ENCODE measurements around the gene PHKB. TPM values are rescaled to one million over a fixed set of nuclear protein-coding genes. Genes with fewer than 3 reads are reported as not detected.
A peak's percentile ranks its signal among the peaks of the same experiment; 100 is the strongest.

Gene PHKB
- 74.9 and 109 TPM in 2 replicates for total RNA-seq (ENCODE audit: low replicate concordance)

DNA sequence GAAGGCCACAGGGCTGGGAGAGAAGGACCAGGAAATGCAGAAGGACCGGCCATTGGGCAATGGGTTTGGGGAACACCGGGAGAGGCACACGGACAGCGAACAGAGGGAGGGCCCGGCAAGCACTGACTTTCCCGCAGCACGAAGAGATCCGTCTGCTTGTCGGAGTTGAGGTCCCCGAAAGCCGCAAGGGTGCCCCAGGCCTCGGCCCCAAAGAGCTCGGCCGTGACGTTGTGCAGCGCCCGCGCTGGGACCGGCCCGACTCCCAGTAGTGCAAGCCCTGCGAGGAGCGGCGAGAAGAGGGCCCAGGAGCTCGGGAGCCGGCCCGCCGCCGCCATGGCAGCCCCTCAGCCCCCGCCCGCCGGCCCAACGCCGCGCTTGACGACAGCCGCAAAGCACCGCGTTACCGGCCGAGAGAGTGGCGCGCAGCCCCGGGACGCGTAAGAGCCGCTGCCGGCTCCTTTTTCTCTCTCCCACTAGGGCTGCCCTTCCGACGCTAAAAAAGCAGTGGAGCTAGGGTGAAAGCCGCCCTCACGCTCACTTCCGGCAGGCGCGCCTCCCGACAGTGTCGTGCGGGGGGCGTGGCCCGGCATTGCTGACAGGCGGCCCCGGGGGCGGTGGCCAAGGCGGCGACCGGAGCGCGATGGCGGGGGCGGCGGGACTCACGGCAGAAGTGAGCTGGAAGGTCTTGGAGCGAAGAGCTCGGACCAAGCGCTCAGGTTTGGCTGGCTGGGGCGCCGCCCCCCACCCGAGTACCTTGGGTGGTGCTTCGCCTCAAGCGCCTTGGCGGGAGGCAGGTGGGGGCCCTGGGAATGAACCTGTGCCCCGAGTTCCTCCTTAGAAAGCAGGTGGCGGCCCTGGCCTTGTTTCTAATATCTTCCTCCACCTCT lies at the start of gene PHKB, which contains the start of gene ITFG1:
Gene PHKB (plus strand): TSS at position 621 of the 887 bp plus-strand sequence. CDS start 20 bp downstream, at position 641.
Gene ITFG1 (minus strand): TSS at position 353 of the 887 bp plus-strand sequence. CDS start 18 bp downstream, at position 335.
- Histone ChIP-seq H3K4me3 (peak within 1 kb of the TSS; percentile 82), H3K79me2 (ENCODE audit: low read depth) (peaks cover 60% of the 10 kb centered on the region), H3K36me3 (peaks cover 5% of the 10 kb centered on the region), H3K27me3 (no peaks in the 10 kb centered on the region), H3F3A (ENCODE audit: low read depth) (peaks cover 22% of the 10 kb centered on the region), H2AFZ (replicated peaks) (peak within 1 kb of the TSS; percentile 91), H4K20me1 (ENCODE audit: low read depth) (peaks cover 6% of the 10 kb centered on the region), H3K4me2 (peak within 1 kb of the TSS; percentile 80), H3K9me3 (ENCODE audit: low read depth) (no peaks in the 10 kb centered on the region), H3K4me1 (peaks cover 33% of the 10 kb centered on the region), H3K27ac (peak within 1 kb of the TSS; percentile 100), H3K9ac (peak within 1 kb of the TSS; percentile 94)
- no peaks in the 10 kb centered on the region for H3K9me3 Mint-ChIP-seq
- H3K27ac Mint-ChIP-seq: peak within 1 kb of the TSS; percentile 97
- H3K4me1 Mint-ChIP-seq: peaks cover 34% of the 10 kb centered on the region
- H3K4me3 Mint-ChIP-seq: peak within 1 kb of the TSS; percentile 99
- H3K36me3 Mint-ChIP-seq: peaks cover 2% of the 10 kb centered on the region
- H3K27me3 Mint-ChIP-seq (ENCODE audit: insufficient read depth, low read depth): peaks cover 2% of the 10 kb centered on the region
- TF ChIP-seq, protein P1, sequence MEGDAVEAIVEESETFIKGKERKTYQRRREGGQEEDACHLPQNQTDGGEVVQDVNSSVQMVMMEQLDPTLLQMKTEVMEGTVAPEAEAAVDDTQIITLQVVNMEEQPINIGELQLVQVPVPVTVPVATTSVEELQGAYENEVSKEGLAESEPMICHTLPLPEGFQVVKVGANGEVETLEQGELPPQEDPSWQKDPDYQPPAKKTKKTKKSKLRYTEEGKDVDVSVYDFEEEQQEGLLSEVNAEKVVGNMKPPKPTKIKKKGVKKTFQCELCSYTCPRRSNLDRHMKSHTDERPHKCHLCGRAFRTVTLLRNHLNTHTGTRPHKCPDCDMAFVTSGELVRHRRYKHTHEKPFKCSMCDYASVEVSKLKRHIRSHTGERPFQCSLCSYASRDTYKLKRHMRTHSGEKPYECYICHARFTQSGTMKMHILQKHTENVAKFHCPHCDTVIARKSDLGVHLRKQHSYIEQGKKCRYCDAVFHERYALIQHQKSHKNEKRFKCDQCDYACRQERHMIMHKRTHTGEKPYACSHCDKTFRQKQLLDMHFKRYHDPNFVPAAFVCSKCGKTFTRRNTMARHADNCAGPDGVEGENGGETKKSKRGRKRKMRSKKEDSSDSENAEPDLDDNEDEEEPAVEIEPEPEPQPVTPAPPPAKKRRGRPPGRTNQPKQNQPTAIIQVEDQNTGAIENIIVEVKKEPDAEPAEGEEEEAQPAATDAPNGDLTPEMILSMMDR (IDR thresholded peaks at IDR 0.05): no peak
- no peak for TF ChIP-seq EZH2 (IDR thresholded peaks at IDR 0.05)
- TF ChIP-seq EZH2phosphoT487 (IDR thresholded peaks at IDR 0.05): no peak
- peak; percentile 96 for DNase-seq (ENCODE audit: low spot score)

DNA sequence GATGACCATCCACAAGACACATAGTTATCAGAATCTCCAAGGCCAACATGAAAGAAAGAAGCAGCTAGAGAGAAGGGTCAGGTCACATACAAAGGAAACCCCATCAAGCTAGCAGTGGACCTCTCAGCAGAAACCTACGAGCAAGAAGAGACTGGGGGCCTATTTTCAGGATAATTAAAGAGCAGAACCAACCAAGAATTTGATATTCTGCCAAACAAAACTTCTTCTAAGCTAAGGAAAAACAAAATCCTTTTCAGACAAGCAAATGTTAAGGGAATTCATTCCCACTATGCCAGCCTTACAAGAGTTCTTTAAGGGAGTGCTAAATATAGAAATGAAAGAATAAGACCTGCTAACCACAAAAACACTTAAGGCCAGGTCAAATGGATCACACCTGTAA lies 48.1 kb upstream of the PHKB start:
- peaks cover 3% of the 10 kb centered on the region for H3K27me3 Mint-ChIP-seq (ENCODE audit: insufficient read depth, low read depth)
- Histone ChIP-seq H3K36me3 (peaks cover under 1% of the 10 kb centered on the region), H3K79me2 (ENCODE audit: low read depth) (no peaks in the 10 kb centered on the region), H2AFZ (replicated peaks) (no peak overlapping the region), H3K9ac (no peak overlapping the region), H3K9me3 (ENCODE audit: low read depth) (no peaks in the 10 kb centered on the region), H3K4me1 (no peaks in the 10 kb centered on the region), H3K27me3 (no peaks in the 10 kb centered on the region), H3K4me2 (no peak overlapping the region), H3K4me3 (no peak overlapping the region), H3K27ac (no peak overlapping the region), H4K20me1 (ENCODE audit: low read depth) (no peaks in the 10 kb centered on the region), H3F3A (ENCODE audit: low read depth) (no peaks in the 10 kb centered on the region)
- no peak overlapping the region for H3K27ac Mint-ChIP-seq
- H3K4me3 Mint-ChIP-seq: no peak overlapping the region
- peaks cover 5% of the 10 kb centered on the region for H3K4me1 Mint-ChIP-seq
- TF ChIP-seq EZH2phosphoT487 (IDR thresholded peaks at IDR 0.05) (no peak), EZH2 (IDR thresholded peaks at IDR 0.05) (no peak)
- TF ChIP-seq, protein P1 (IDR thresholded peaks at IDR 0.05): no peak
- no peaks in the 10 kb centered on the region for H3K9me3 Mint-ChIP-seq
- no peak for DNase-seq (ENCODE audit: low spot score)
- peaks cover 5% of the 10 kb centered on the region for H3K36me3 Mint-ChIP-seq

DNA sequence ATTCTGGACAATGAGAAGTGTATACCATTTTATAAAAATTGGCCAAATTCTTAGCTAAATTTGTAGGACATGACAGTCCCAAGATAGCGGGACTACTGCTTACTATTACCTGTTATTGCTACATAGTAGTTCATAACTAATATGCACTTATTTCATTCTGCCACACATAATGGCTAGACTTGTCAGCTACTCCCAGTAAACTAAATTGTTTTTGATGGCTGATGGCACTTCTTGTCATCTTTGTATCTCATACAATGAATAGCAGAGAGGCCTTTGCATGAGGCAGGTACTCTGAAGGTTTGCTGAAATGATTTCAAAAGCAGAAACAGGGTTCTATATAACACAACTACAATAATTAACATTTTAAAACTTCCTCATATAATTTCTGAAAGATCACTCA lies 44.3 kb upstream of the PHKB start:
- no peak overlapping the region for H3K4me2 ChIP-seq
- H3K4me3 ChIP-seq: no peak overlapping the region
- H3K79me2 ChIP-seq (ENCODE audit: low read depth): no peaks in the 10 kb centered on the region
- no peaks in the 10 kb centered on the region for H3K27me3 ChIP-seq
- H4K20me1 ChIP-seq (ENCODE audit: low read depth): no peaks in the 10 kb centered on the region
- Mint-ChIP-seq H3K36me3 (peaks cover 7% of the 10 kb centered on the region), H3K27ac (no peak overlapping the region), H3K4me3 (no peak overlapping the region), H3K27me3 (ENCODE audit: insufficient read depth, low read depth) (no peaks in the 10 kb centered on the region), H3K9me3 (no peaks in the 10 kb centered on the region), H3K4me1 (peaks cover 5% of the 10 kb centered on the region)
- no peaks in the 10 kb centered on the region for H3F3A ChIP-seq (ENCODE audit: low read depth)
- peaks cover 3% of the 10 kb centered on the region for H3K36me3 ChIP-seq
- H2AFZ ChIP-seq (replicated peaks): no peak overlapping the region
- no peak overlapping the region for H3K9ac ChIP-seq
- H3K4me1 ChIP-seq: no peaks in the 10 kb centered on the region
- H3K9me3 ChIP-seq (ENCODE audit: low read depth): no peaks in the 10 kb centered on the region
- DNase-seq (ENCODE audit: low spot score): no peak
- TF ChIP-seq EZH2 (IDR thresholded peaks at IDR 0.05): no peak
- TF ChIP-seq EZH2phosphoT487 (IDR thresholded peaks at IDR 0.05): no peak
- TF ChIP-seq, protein P1 (IDR thresholded peaks at IDR 0.05): no peak
- no peak overlapping the region for H3K27ac ChIP-seq

Measured in neural progenitor cell (in vitro differentiated cells).